WTC11 (cell line): ENCODE data around the gene SDK2. TPM values are rescaled to one million over a fixed set of nuclear protein-coding genes. Genes with fewer than 3 reads are reported as not detected.

ENCODE experiments used
- ATAC-seq: fragments of 200-7000 bp; cut with Tn5 transposase; 2 replicates; pipeline ENCODE4 v1.10.0; 2021; ENCODE audit warnings: mild to moderate bottlenecking, moderate library complexity
- CTCF ChIA-PET: fragments of 300-600 bp; sonication (Branson Sonifier 250); formaldehyde crosslinking; loops from one replicate; lab custom pipeline; 2021; ENCODE audit warnings: antibody characterized with exemption; lab: Charles Lee
- POLR2A ChIA-PET: fragments of 350-600 bp; sonication (Branson Sonifier 250); formaldehyde crosslinking; loops from one replicate; lab custom pipeline; 2021; ENCODE audit warnings: antibody characterized with exemption; lab: Charles Lee
- DNase-seq: peaks from one replicate; pipeline ENCODE4 v3.0.0; 2021; ENCODE audit warnings: low spot score
- H3K27ac Mint-ChIP-seq: 2 replicates; pipeline ENCODE4 v1.8.0; 2021; ENCODE audit warnings: mixed read lengths
- H3K27me3 Mint-ChIP-seq: 2 replicates; pipeline ENCODE4 v1.8.0; 2021; ENCODE audit warnings: low read depth, mild to moderate bottlenecking, moderate library complexity, mixed read lengths
- H3K36me3 Mint-ChIP-seq: 2 replicates; pipeline ENCODE4 v1.8.0; 2021; ENCODE audit warnings: mixed read lengths
- H3K4me1 Mint-ChIP-seq: 2 replicates; pipeline ENCODE4 v1.8.0; 2022; ENCODE audit warnings: mixed read lengths
- H3K4me3 Mint-ChIP-seq: 2 replicates; pipeline ENCODE4 v1.8.0; 2021; ENCODE audit warnings: mild to moderate bottlenecking, moderate library complexity, mixed read lengths
- H3K9me3 Mint-ChIP-seq: 2 replicates; pipeline ENCODE4 v1.8.0; 2021; ENCODE audit warnings: mixed read lengths
- ARID4B ChIP-seq: sonication (generic); formaldehyde crosslinking; IDR thresholded peaks from 2 replicates; pipeline ENCODE4 v1.8.0; 2023; ENCODE audit warnings: missing genetic modification reagents, mild to moderate bottlenecking, borderline replicate concordance
- NFE2L1 ChIP-seq: sonication (generic); formaldehyde crosslinking; IDR thresholded peaks from 2 replicates; pipeline ENCODE4 v1.8.1; 2023; ENCODE audit warnings: missing genetic modification reagents
- NFYB ChIP-seq: sonication (generic); formaldehyde crosslinking; conservative IDR thresholded peaks from 2 replicates; pipeline ENCODE4 v1.8.0; 2022; ENCODE audit warnings: low read depth, missing genetic modification reagents
- PREB ChIP-seq: sonication (generic); formaldehyde crosslinking; IDR thresholded peaks from 2 replicates; pipeline ENCODE4 v1.8.1; 2022; ENCODE audit warnings: mild to moderate bottlenecking, missing genetic modification reagents, moderate library complexity, borderline replicate concordance
- ZBTB21 ChIP-seq: sonication (generic); formaldehyde crosslinking; IDR thresholded peaks from 2 replicates; pipeline ENCODE4 v1.8.1; 2023; ENCODE audit warnings: mild to moderate bottlenecking, missing genetic modification reagents, borderline replicate concordance
- ZNF281 ChIP-seq: sonication (generic); formaldehyde crosslinking; IDR thresholded peaks from 2 replicates; pipeline ENCODE4 v1.8.0; 2023; ENCODE audit warnings: mild to moderate bottlenecking, missing genetic modification reagents
- ZNF532 ChIP-seq: fragments of 250-450 bp; sonication (Bioruptor Pico); IDR thresholded peaks from 2 replicates; pipeline ENCODE4 v1.9.0; 2021; ENCODE audit warnings: mild to moderate bottlenecking, borderline replicate concordance
- total RNA-seq: library from RNA; stranded (reverse); gene quantifications from 3 replicates; pipeline ENCODE4 v1.2.3, GENCODE V29; 2021
- TF ChIP-seq, protein P1 (sequence below): sonication (generic); formaldehyde crosslinking; IDR thresholded peaks from 2 replicates; pipeline ENCODE4 v1.8.1; 2023; ENCODE audit warnings: mild to moderate bottlenecking, missing genetic modification reagents
- TF ChIP-seq, protein P2 (sequence below): sonication (generic); formaldehyde crosslinking; conservative IDR thresholded peaks from 2 replicates; pipeline ENCODE4 v1.8.1; 2023; ENCODE audit warnings: mild to moderate bottlenecking, low read depth, missing genetic modification reagents, moderate library complexity

The SDK2 gene
- total RNA-seq, 1 experiment from 2014 or later = 14.8 TPM

DNA sequence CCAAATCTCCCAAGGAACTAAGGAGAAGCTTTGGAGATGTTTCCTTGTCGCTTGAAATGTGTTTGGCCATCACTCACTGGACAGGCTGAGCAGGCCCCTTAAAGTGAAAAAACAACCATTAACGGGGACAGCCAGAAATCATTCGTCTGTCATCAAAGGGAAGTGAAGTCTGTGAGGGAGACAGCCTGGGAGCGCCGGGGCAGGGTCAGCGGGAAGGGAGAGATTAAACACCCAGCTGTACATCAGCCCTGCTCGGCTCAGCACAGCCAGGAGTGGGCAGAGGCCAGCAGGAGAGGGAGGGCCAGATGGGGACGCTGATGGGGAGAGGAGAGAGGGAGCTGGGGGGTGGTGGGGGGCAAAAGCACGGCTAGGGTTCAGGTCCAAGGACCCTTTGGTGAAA is 105.1 kb downstream of the SDK2 start (continued):
- no peak for TF ChIP-seq PREB (CRISPR knock-in tag)

GRCh38 chr17:73538445-73538844 is 105.8 kb downstream of the SDK2 start:
- no peaks in the 10 kb centered on the region for H3K27me3 Mint-ChIP-seq
- H3K27ac Mint-ChIP-seq = no peak overlapping the region
- ATAC-seq (no peak), DNase-seq (no peak)
- H3K4me1 Mint-ChIP-seq = peaks cover 44% of the 10 kb centered on the region
- TF ChIP-seq ZNF281 (CRISPR knock-in tag) = no peak
- TF ChIP-seq, protein P1, sequence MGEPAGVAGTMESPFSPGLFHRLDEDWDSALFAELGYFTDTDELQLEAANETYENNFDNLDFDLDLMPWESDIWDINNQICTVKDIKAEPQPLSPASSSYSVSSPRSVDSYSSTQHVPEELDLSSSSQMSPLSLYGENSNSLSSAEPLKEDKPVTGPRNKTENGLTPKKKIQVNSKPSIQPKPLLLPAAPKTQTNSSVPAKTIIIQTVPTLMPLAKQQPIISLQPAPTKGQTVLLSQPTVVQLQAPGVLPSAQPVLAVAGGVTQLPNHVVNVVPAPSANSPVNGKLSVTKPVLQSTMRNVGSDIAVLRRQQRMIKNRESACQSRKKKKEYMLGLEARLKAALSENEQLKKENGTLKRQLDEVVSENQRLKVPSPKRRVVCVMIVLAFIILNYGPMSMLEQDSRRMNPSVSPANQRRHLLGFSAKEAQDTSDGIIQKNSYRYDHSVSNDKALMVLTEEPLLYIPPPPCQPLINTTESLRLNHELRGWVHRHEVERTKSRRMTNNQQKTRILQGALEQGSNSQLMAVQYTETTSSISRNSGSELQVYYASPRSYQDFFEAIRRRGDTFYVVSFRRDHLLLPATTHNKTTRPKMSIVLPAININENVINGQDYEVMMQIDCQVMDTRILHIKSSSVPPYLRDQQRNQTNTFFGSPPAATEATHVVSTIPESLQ = no peak
- no peaks in the 10 kb centered on the region for H3K9me3 Mint-ChIP-seq
- H3K4me3 Mint-ChIP-seq = no peak overlapping the region
- H3K36me3 Mint-ChIP-seq = no peaks in the 10 kb centered on the region
- ChIA-PET POLR2A (no interaction called here), CTCF (no interaction called here)

DNA sequence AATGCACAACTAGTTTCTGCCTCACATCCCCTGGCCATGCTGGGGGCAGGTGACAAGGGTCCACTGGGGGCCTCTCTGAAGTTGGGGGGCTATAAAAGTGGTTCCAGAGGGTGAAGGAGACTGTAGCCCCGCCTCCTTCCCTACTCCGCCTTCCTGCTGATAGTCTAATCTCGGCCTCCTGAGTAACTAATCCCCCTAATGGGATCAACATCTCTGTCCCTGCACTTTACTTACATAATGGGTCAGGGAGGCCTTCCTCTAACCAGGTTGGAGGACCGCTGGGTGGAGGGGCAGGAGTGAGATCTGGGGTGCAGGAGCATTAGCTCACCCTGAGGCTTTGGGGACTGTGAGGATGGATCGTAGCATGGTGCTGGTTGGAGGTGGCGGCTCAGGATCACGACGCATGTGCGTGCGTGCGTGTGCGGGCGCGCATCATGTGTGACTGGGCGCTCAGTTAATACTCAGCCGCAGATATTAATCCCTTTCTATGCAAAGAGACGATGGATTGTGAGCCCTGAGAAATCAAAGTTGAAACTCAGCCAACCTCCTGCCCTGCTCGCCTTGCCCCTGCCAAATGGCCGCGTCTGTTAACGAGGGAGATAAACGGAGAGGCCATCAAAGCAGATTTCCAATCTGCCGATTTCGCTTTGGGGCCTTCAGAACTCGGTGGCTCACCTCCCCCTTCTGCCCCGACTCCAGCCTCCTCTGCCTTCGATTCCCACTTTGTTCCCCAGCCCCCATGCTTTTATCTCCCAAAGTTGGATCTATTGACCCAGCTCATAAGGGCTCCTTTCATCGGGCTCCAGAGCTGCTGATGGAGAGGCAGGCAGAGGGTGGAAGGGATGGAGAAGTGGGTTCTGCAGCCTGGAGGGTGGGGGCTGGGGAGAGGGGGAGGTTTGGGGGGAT is 107.3 kb downstream of the SDK2 start:
- Mint-ChIP-seq H3K4me1 (peaks cover 43% of the 10 kb centered on the region), H3K36me3 (no peaks in the 10 kb centered on the region), H3K9me3 (no peaks in the 10 kb centered on the region), H3K27me3 (no peaks in the 10 kb centered on the region), H3K27ac (no peak overlapping the region)
- POLR2A ChIA-PET = no interaction called here
- TF ChIP-seq NFYB (CRISPR knock-in tag) (no peak), ZNF532 (CRISPR knock-in tag) (no peak), NFE2L1 (CRISPR knock-in tag) (no peak)
- TF ChIP-seq, all 79 proteins: peak for 0
- ATAC-seq = no peak
- no peak for DNase-seq
- H3K4me3 Mint-ChIP-seq = no peak overlapping the region
- CTCF ChIA-PET = interaction anchor here (0.6 kb wide), 2 partner anchors 21 to 42 kb away, joined by 3 to 4 read pairs; no protein-coding TSS in a partner anchor

GRCh38 chr17:73535746-73536145 is 108.5 kb downstream of the SDK2 start:
- no peak for DNase-seq
- H3K27ac Mint-ChIP-seq = no peak overlapping the region
- no peak for ATAC-seq
- POLR2A ChIA-PET = no interaction called here
- H3K4me1 Mint-ChIP-seq = peaks cover 41% of the 10 kb centered on the region
- no peak overlapping the region for H3K4me3 Mint-ChIP-seq
- no peaks in the 10 kb centered on the region for H3K9me3 Mint-ChIP-seq
- CTCF ChIA-PET = no interaction called here
- H3K36me3 Mint-ChIP-seq = no peaks in the 10 kb centered on the region
- H3K27me3 Mint-ChIP-seq = no peaks in the 10 kb centered on the region
- TF ChIP-seq ARID4B (CRISPR knock-in tag) (no peak), ZBTB21 (CRISPR knock-in tag) (no peak)
- TF ChIP-seq, protein P2, sequence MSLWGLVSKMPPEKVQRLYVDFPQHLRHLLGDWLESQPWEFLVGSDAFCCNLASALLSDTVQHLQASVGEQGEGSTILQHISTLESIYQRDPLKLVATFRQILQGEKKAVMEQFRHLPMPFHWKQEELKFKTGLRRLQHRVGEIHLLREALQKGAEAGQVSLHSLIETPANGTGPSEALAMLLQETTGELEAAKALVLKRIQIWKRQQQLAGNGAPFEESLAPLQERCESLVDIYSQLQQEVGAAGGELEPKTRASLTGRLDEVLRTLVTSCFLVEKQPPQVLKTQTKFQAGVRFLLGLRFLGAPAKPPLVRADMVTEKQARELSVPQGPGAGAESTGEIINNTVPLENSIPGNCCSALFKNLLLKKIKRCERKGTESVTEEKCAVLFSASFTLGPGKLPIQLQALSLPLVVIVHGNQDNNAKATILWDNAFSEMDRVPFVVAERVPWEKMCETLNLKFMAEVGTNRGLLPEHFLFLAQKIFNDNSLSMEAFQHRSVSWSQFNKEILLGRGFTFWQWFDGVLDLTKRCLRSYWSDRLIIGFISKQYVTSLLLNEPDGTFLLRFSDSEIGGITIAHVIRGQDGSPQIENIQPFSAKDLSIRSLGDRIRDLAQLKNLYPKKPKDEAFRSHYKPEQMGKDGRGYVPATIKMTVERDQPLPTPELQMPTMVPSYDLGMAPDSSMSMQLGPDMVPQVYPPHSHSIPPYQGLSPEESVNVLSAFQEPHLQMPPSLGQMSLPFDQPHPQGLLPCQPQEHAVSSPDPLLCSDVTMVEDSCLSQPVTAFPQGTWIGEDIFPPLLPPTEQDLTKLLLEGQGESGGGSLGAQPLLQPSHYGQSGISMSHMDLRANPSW (CRISPR knock-in tag) = no peak
